H1 (cell line): Measurements from ENCODE around the gene RAB1A. TPM values are rescaled to one million over a fixed set of nuclear protein-coding genes. Genes with fewer than 3 reads are reported as not detected.

Experiments
- BRCA1 ChIP-seq: IDR thresholded peaks from 2 replicates; pipeline ENCODE4 v1.6.1; 2012; ENCODE audit warnings: low read depth, low read length, improper control_type of control experiment
- CBX5 ChIP-seq: fragments of 300-800, 300-1000 bp; sonication (generic); IDR thresholded peaks from 2 replicates; pipeline ENCODE4 v1.7.1; 2016; ENCODE audit warnings: antibody characterized with exemption, low read length, low read depth
- CHD1 ChIP-seq: IDR thresholded peaks from 2 replicates; pipeline ENCODE4 v1.6.1; 2012; ENCODE audit warnings: low read depth, low read length, improper control_type of control experiment
- CHD2 ChIP-seq: IDR thresholded peaks from 2 replicates; pipeline ENCODE4 v1.6.1; 2012; ENCODE audit warnings: low read length, improper control_type of control experiment
- JUN ChIP-seq: IDR thresholded peaks from 2 replicates; pipeline ENCODE4 v1.6.1; 2011; ENCODE audit warnings: low read depth, mild to moderate bottlenecking, improper control_type of control experiment, low read length
- JUND ChIP-seq: IDR thresholded peaks from 2 replicates; pipeline ENCODE4 v1.6.1; 2011; ENCODE audit warnings: mild to moderate bottlenecking, improper control_type of control experiment, low read length
- KDM1A ChIP-seq: fragments of 200-600, 300-600 bp; sonication (generic); IDR thresholded peaks from 2 replicates; pipeline ENCODE4 v1.7.1; 2016; ENCODE audit warnings: mild to moderate bottlenecking, low read length, borderline replicate concordance
- KDM4A ChIP-seq: IDR thresholded peaks from one replicate; pipeline ENCODE4 v1.7.1; 2012; ENCODE audit warnings: low read depth, mild to moderate bottlenecking, moderate library complexity, low read length, inconsistent platforms; ENCODE audit not compliant: severe bottlenecking
- KDM5A ChIP-seq: fragments of 200-600 bp; IDR thresholded peaks from 2 replicates; pipeline ENCODE4 v1.7.1; 2012; ENCODE audit warnings: mild to moderate bottlenecking, low read length, inconsistent platforms, mixed read lengths
- MAFK ChIP-seq: IDR thresholded peaks from 2 replicates; pipeline ENCODE4 v1.6.1; 2012; ENCODE audit warnings: low read depth, mild to moderate bottlenecking, improper control_type of control experiment, low read length
- POLR2AphosphoS5 ChIP-seq: IDR thresholded peaks from 2 replicates; pipeline ENCODE4 v1.6.1; 2011; ENCODE audit warnings: low read depth, low read length
- RBBP5 ChIP-seq: IDR thresholded peaks from 2 replicates; pipeline ENCODE4 v1.7.1; 2012; ENCODE audit warnings: low read depth, mild to moderate bottlenecking, inconsistent platforms, low read length, moderate library complexity, borderline replicate concordance
- SIN3A ChIP-seq, 2 experiments: IDR thresholded peaks in 1 of 2; conservative IDR thresholded peaks in 1 of 2; 2 replicates each; pipeline ENCODE4 v1.6.1; 2011 to 2012; ENCODE audit warnings: low read length in 2 of 2, improper control_type of control experiment in 1 of 2, low read depth in 1 of 2, mild to moderate bottlenecking in 1 of 2
- SP1 ChIP-seq: IDR thresholded peaks from 2 replicates; pipeline ENCODE4 v1.6.1; 2011; ENCODE audit warnings: low read depth, low read length
- SP2 ChIP-seq: IDR thresholded peaks from 2 replicates; pipeline ENCODE4 v1.6.1; 2012; ENCODE audit warnings: mild to moderate bottlenecking, low read length, inconsistent platforms
- SRF ChIP-seq: IDR thresholded peaks from 2 replicates; pipeline ENCODE4 v1.6.1; 2011; ENCODE audit warnings: mild to moderate bottlenecking, low read depth, low read length, moderate library complexity
- TAF1 ChIP-seq: IDR thresholded peaks from 2 replicates; pipeline ENCODE4 v1.6.1; 2011; ENCODE audit warnings: mild to moderate bottlenecking, low read depth, low read length
- TBP ChIP-seq: IDR thresholded peaks from 2 replicates; pipeline ENCODE4 v1.6.1; 2011; ENCODE audit warnings: low read depth, low read length, improper control_type of control experiment
- TCF12 ChIP-seq: IDR thresholded peaks from 2 replicates; pipeline ENCODE4 v1.6.1; 2011; ENCODE audit warnings: low read depth, mild to moderate bottlenecking, low read length
- polyA plus RNA-seq, 7 experiments: library from polyadenylated mRNA; depleted of rRNA in 3 of 7; stranded (reverse) in 5 of 7; unstranded in 2 of 7; fragments of >200 nt in 5 of 7; fragments of 200-250 nt in 2 of 7; gene quantifications; 1 replicate in 5 of 7; 2 replicates in 1 of 7; 4 replicates in 1 of 7; pipeline versions ENCODE4 v1.2.1 to v1.2.3, GENCODE V29; 2011 to 2013; ENCODE audit warnings: missing spikeins in 2 of 7, mixed read lengths in 2 of 7
- total RNA-seq: library from RNA; stranded (reverse); fragmentation: NEBNext Ultra II Directional; extraction: Animal tissue kit (Norgen Biotek cat#: 25700); gene quantifications from 2 replicates; pipeline ENCODE4 v1.2.1, GENCODE V29; 2021
- TF ChIP-seq, protein P1 (sequence below): IDR thresholded peaks from 2 replicates; pipeline ENCODE4 v1.6.1; 2012; ENCODE audit warnings: inconsistent platforms
- TF ChIP-seq, protein P2 (sequence below): IDR thresholded peaks from 2 replicates; pipeline ENCODE4 v1.6.1; 2011; ENCODE audit warnings: low read depth, mild to moderate bottlenecking, low read length; ENCODE audit not compliant: insufficient read depth

Gene RAB1A
- total and polyA plus RNA-seq, 2 of the 8 experiments (the other 6 are each of a cell fraction or from before 2014, with no cell fraction given) = 77.9 to 120 TPM

DNA sequence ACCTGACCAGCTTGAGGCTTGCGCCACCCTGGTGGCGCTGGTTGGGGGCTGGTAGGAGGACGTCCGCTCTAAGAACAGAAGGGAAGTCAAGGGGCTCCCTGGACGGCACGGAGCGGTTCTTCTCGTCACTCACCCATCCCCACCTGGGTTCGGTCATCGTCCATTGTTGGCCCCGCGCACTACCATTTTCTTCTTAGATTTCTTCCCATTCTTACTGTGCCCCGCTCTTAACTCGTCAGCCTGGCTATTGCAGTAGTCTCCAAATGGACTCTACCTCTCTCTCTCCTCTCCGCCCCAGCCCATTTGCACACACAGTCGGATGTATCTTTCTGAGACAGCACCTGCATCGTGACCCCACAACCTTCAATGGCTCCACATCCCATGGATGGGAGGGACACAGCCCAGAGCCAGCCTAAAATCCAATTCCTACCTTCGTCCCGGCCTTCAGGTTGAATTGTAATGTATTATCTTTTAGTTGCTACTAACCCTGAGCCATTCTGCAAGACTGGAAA lies 814 bp upstream of the RAB1A start (continued):
- TF ChIP-seq MAFK (no peak), TCF12 (no peak), CBX5 (no peak), TBP (no peak), SIN3A (conservative IDR thresholded peaks at IDR 0.05 in 1 of 2, IDR thresholded peaks at IDR 0.05 in 1 of 2; ENCODE audit: low read depth in 1 of 2, low read length in 2 of 2) (no peak), POLR2AphosphoS5 (peak; percentile 40; the same call in 1 of the 2 replicates), RBBP5 (0 out of 2 replicates have a peak, but pooled peaks have one; percentile 62), KDM4A (no peak), SP2 (no peak), JUND (no peak), KDM1A (peak; percentile 99), SRF (no peak), BRCA1 (no peak), SP1 (no peak), KDM5A (no peak), TAF1 (peak; percentile 63; the same call in 1 of the 2 replicates), CHD2 (no peak), JUN (no peak), CHD1 (no peak)
- TF ChIP-seq, protein P1, sequence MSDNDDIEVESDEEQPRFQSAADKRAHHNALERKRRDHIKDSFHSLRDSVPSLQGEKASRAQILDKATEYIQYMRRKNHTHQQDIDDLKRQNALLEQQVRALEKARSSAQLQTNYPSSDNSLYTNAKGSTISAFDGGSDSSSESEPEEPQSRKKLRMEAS = 0 out of 2 replicates have a peak, but pooled peaks have one; percentile 6
- TF ChIP-seq, protein P2, sequence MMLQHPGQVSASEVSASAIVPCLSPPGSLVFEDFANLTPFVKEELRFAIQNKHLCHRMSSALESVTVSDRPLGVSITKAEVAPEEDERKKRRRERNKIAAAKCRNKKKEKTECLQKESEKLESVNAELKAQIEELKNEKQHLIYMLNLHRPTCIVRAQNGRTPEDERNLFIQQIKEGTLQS = no peak
